DOHH2 (cell line): ENCODE measurements around the gene TBC1D4.

Source experiments
- EZH2phosphoT487 ChIP-seq: fragments of 200-600 bp; sonication (generic); IDR thresholded peaks from 2 replicates; pipeline ENCODE4 v1.6.1; 2017; ENCODE audit warnings: borderline replicate concordance, mild to moderate bottlenecking, antibody characterized with exemption, low read length, moderate library complexity, mixed read lengths
- TF ChIP-seq, protein P1 (sequence below): fragments of 200-600 bp; sonication (generic); IDR thresholded peaks from one replicate; pipeline ENCODE4 v1.5.1; 2014; ENCODE audit warnings: antibody characterized with exemption, mild to moderate bottlenecking, low read depth, low read length; ENCODE audit not compliant: poor library complexity, severe bottlenecking

DNA sequence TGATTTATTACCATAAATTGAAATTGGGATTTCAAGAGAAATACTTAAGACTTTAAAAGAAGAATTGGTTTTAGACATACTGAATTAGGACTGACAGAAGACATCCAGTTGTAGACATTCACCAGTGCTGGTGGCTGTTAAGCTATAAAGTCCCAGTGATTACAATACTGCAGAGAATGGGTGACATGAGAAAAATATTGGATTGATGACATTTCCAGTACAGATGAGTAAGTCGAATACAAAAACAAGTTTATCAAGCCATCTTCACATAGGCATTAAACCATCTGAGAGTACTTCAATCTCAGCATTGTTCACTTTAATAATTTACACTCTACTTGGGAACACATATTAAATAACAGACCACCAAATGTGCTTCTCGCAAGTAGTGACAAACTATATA lies 66.8 kb downstream of the TBC1D4 start:
- TF ChIP-seq, protein P1, sequence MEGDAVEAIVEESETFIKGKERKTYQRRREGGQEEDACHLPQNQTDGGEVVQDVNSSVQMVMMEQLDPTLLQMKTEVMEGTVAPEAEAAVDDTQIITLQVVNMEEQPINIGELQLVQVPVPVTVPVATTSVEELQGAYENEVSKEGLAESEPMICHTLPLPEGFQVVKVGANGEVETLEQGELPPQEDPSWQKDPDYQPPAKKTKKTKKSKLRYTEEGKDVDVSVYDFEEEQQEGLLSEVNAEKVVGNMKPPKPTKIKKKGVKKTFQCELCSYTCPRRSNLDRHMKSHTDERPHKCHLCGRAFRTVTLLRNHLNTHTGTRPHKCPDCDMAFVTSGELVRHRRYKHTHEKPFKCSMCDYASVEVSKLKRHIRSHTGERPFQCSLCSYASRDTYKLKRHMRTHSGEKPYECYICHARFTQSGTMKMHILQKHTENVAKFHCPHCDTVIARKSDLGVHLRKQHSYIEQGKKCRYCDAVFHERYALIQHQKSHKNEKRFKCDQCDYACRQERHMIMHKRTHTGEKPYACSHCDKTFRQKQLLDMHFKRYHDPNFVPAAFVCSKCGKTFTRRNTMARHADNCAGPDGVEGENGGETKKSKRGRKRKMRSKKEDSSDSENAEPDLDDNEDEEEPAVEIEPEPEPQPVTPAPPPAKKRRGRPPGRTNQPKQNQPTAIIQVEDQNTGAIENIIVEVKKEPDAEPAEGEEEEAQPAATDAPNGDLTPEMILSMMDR: no peak
- TF ChIP-seq EZH2phosphoT487: no peak
